HepG2 (cell line): Measurements from ENCODE around the gene VPS13D. TPM values are rescaled to one million over a fixed set of nuclear protein-coding genes. Genes with fewer than 3 reads are reported as not detected.

Source experiments
- BCLAF1 ChIP-seq: fragments of 450-650 bp; IDR thresholded peaks from 2 replicates; pipeline ENCODE4 v1.6.1; 2017; ENCODE audit warnings: mild to moderate bottlenecking
- DRAP1 ChIP-seq: IDR thresholded peaks from 2 replicates; pipeline ENCODE4 v1.6.1; 2016; ENCODE audit warnings: missing genetic modification reagents, missing compliant biosample characterization
- E2F5 ChIP-seq: sonication (generic); formaldehyde crosslinking; conservative IDR thresholded peaks from 2 replicates; pipeline ENCODE4 v1.4.0; 2020; ENCODE audit warnings: missing genetic modification reagents
- EP300 ChIP-seq, 3 experiments: sonication (generic) in 1 of 3; formaldehyde crosslinking in 1 of 3; IDR thresholded peaks; 2 replicates each; pipeline versions ENCODE4 v1.5.1 to v1.6.1; 2011 to 2020; ENCODE audit warnings: low read depth in 2 of 3, low read length in 2 of 3, borderline replicate concordance in 1 of 3, improper control_type of control experiment in 1 of 3, mild to moderate bottlenecking in 1 of 3, missing genetic modification reagents in 1 of 3, moderate library complexity in 1 of 3
- HNRNPUL1 ChIP-seq: fragments of 200-400 bp; formaldehyde crosslinking; IDR thresholded peaks from 2 replicates; pipeline ENCODE4 v1.6.1; 2017; ENCODE audit warnings: low read depth, mild to moderate bottlenecking, low read length, moderate library complexity
- NCOA5 ChIP-seq: sonication (generic); formaldehyde crosslinking; IDR thresholded peaks from 2 replicates; pipeline ENCODE4 v1.4.0; 2020; ENCODE audit warnings: missing genetic modification reagents
- PRMT3 ChIP-seq: sonication (generic); formaldehyde crosslinking; IDR thresholded peaks from 2 replicates; pipeline ENCODE4 v1.8.1; 2022; ENCODE audit warnings: low read depth, mild to moderate bottlenecking, moderate library complexity, missing genetic modification reagents, borderline replicate concordance
- RBM22 ChIP-seq: fragments of 200-400 bp; formaldehyde crosslinking; optimal IDR thresholded peaks from 2 replicates; pipeline ENCODE3; 2017; ENCODE audit warnings: mild to moderate bottlenecking, low read length, moderate library complexity
- ZC3H4 ChIP-seq: sonication (generic); formaldehyde crosslinking; IDR thresholded peaks from 2 replicates; pipeline ENCODE4 v1.4.0; 2020; ENCODE audit warnings: missing genetic modification reagents, borderline replicate concordance
- ZHX2 ChIP-seq, 2 experiments: sonication (generic) in 1 of 2; formaldehyde crosslinking in 1 of 2; IDR thresholded peaks; 2 replicates each; pipeline versions ENCODE4 v1.6.1 to v1.9.0; 2014 to 2022; ENCODE audit warnings: antibody characterized with exemption in 1 of 2, borderline replicate concordance in 1 of 2, inconsistent platforms in 1 of 2, low read depth in 1 of 2, missing genetic modification reagents in 1 of 2
- ZKSCAN1 ChIP-seq: fragments of 150-350 bp; IDR thresholded peaks from 2 replicates; pipeline ENCODE4 v1.6.1; 2014; ENCODE audit warnings: low read length
- ZNF251 ChIP-seq: sonication (generic); formaldehyde crosslinking; IDR thresholded peaks from 2 replicates; pipeline ENCODE4 v1.9.0; 2021; ENCODE audit warnings: mild to moderate bottlenecking, missing genetic modification reagents
- ZNF280B ChIP-seq: sonication (generic); formaldehyde crosslinking; IDR thresholded peaks from 2 replicates; pipeline ENCODE4 v1.5.0; 2020; ENCODE audit warnings: missing genetic modification reagents, mild to moderate bottlenecking, borderline replicate concordance
- ZNF446 ChIP-seq: sonication (generic); formaldehyde crosslinking; IDR thresholded peaks from 2 replicates; pipeline ENCODE4 v1.5.0; 2020; ENCODE audit warnings: mild to moderate bottlenecking, missing genetic modification reagents
- ZNF547 ChIP-seq: sonication (generic); formaldehyde crosslinking; IDR thresholded peaks from 2 replicates; pipeline ENCODE4 v1.5.1; 2020; ENCODE audit warnings: mild to moderate bottlenecking, missing genetic modification reagents
- polyA plus RNA-seq, 8 experiments: library from polyadenylated mRNA; depleted of rRNA in 3 of 8; stranded (reverse) in 7 of 8; unstranded in 1 of 8; fragments of >200 nt; fragmentation: Illumina TruSeq in 4 of 8; extraction: Trizol in 4 of 8; gene quantifications; 2 replicates each; pipeline versions ENCODE4 v1.2.1 to v1.2.3, GENCODE V29; 2011 to 2016; ENCODE audit warnings: low read depth in 4 of 8, missing spikeins in 1 of 8, mixed read lengths in 1 of 8; ENCODE audit not compliant: insufficient read depth in 1 of 8
- total RNA-seq, 5 experiments: library from RNA; depleted of rRNA; stranded (reverse); fragments of >200 nt; fragmentation: Illumina TruSeq; extraction: Trizol; gene quantifications; 2 replicates each; pipeline ENCODE4 v1.2.3, GENCODE V29; 2016; ENCODE audit warnings: low read depth in 1 of 5

The VPS13D gene
- total and polyA plus RNA-seq, 2 of the 13 experiments (the other 11 are each of a cell fraction or from before 2014, with no cell fraction given) = 8.6 to 13.9 TPM

- 0 out of 2 replicates have a peak, but pooled peaks have one; percentile 21 for TF ChIP-seq ZHX2 (IDR thresholded peaks at IDR 0.05; ENCODE audit: low read depth)
- peak; percentile 69; the same call in 1 of the 2 replicates for TF ChIP-seq ZHX2 (CRISPR knock-in tag; IDR thresholded peaks at IDR 0.05; ENCODE audit: borderline replicate concordance)
- no peak; the same call in 1 of the 2 replicates for TF ChIP-seq ZKSCAN1
- peak; percentile 43; the same call in 1 of the 2 replicates for TF ChIP-seq DRAP1 (CRISPR knock-in tag)
- no peak for TF ChIP-seq ZC3H4 (CRISPR knock-in tag)
- TF ChIP-seq BCLAF1 = no peak
- TF ChIP-seq RBM22 = no peak
- TF ChIP-seq NCOA5 (CRISPR knock-in tag) = 0 out of 2 replicates have a peak, but pooled peaks have one; percentile 54
- TF ChIP-seq ZNF251 (CRISPR knock-in tag) = no peak
- no peak for TF ChIP-seq E2F5 (CRISPR knock-in tag)
- TF ChIP-seq ZNF280B (CRISPR knock-in tag) = no peak; the same call in 1 of the 2 replicates
- TF ChIP-seq HNRNPUL1 = no peak
- TF ChIP-seq PRMT3 (CRISPR knock-in tag) = no peak
- TF ChIP-seq ZNF547 (CRISPR knock-in tag) = no peak; the same call in 1 of the 2 replicates
- no peak for TF ChIP-seq ZNF446 (CRISPR knock-in tag)
- peak; percentile 96 to 98 for TF ChIP-seq EP300 (IDR thresholded peaks at IDR 0.05; ENCODE audit: low read depth in 2 of 2, low read length in 2 of 2)
- peak; percentile 95 for TF ChIP-seq EP300 (CRISPR knock-in tag; IDR thresholded peaks at IDR 0.05; ENCODE audit: borderline replicate concordance)
Observed at GRCh38 chr1:12528021-12528852, 298.4 kb downstream of the VPS13D start (continued).
